GM21786 (cell line): ENCODE results near the gene FAAH2.
"Not testable (repeated sequence)": the region's sequence is repeated elsewhere in the genome, so short reads cannot be mapped to it uniquely, and the experiment has no call there.

Experiments
- ATAC-seq: cut with Tn5 transposase; IDR thresholded peaks from one replicate; pipeline ENCODE4 v1.9.1; 2021; ENCODE audit not compliant: unreplicated experiment

The FAAH2 gene

DNA sequence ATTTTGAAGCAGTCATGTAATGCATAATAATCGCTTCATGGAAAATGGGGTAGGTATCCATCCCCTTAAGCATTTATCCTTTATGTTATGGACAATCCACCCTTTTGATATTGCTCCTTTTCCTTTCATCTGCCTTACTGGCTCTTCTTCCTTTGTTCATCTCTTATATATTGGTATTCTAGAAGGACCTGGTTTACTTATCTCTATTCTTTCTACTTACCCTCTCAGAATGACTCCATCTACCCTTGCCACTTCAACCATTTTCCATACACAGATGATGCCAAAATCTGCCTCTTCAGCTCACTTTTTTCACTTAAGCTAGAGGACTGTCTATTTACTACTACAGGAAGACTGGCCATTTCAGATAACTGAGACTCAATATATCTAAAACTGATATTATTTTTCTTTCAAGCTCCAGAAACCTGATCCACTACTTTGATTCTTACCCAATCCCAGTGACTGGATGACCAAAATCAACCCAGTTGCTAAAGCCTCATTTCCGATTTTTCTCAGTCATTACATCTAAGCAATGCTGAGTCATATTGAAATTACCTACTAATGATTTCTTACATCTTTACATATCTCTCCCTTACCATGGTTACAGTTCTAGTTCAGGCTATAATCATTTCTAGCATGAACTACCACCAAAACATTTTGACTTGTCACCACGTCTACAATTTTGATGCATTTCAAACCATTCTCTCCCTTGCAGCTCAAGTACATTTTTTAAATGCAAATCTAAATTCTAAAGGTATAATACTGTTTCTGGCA is 93.7 kb downstream of the FAAH2 start:
- ATAC-seq: peak; percentile 76

DNA sequence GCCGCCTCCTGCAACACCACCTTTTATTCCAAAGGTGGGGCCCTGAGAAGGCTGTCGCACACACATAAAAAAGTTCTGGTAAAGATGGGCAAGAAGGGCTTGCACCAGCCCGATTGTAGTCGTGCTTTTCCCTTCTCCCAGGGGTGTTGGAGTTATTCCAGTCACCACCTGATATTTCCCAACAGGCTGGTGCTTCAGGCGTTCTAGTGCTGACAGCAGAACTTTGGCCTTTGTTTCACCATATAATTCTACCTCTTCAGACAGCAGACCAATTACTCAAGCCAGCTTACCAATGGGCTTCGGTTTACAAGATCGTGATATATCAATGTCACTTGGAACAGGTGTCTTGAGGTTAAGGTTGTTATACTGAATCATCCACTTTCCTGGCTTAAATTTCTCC is 107.7 kb downstream of the FAAH2 start:
- ATAC-seq: not testable (repeated sequence)

DNA sequence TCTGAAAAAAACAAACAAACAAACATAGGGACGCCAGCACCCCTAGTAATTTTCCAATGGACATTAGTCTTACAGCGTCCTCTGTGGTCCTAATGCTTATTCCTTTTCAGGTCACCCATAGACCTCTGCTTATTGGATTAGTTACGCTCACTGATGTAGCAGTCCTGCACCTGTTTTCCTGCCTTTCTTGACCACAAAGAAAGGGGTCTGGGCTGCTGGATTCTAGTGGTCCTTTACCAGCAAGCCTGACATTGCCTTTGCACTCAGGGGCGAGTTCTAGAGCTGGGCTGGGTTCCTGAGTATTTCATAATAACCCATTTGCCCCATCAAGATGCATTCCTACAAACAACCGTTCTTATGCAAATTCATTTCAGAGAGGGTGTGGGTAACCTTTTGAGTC is 116.7 kb downstream of the FAAH2 start:
- not testable (repeated sequence) for ATAC-seq

DNA sequence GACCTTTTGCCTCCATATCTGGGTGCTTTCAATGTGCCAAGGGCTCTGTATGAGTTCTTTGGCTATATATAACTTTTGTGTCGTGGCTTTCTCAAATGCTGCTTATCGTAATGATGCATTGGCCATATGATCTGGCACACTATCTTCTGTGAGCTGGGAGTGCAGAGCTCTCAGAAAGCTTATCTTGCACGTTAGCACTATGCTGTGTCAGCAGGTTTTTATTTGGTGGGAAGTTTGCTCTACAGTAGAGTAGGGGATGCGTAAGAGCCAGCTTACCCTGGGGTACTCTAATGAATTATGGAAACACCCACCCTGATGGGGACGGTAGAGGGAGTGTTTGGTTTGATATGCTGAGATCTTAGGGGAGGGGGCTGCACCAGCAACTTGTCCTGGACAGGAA is 119.6 kb downstream of the FAAH2 start:
- no peak for ATAC-seq

DNA sequence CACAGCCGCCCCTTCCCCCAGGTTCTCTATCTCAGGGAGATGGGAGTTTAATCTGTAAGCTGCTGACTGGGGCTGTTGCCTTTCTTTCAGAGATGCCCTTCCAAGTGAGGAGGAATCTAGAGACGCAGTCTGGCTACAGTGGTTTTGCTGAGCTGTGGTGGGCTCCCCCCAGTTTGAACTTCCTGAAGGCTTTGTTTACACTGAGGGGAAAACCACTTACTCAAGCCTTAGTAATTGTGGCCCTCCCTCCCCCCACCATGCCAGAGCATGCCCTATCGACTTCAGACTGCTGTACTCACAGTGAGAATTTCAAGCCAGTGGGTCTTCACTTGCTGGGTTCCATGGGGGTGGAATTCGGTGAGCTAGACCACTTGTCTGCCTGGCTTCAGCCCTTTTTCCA is 131.3 kb downstream of the FAAH2 start:
- ATAC-seq: no peak

DNA sequence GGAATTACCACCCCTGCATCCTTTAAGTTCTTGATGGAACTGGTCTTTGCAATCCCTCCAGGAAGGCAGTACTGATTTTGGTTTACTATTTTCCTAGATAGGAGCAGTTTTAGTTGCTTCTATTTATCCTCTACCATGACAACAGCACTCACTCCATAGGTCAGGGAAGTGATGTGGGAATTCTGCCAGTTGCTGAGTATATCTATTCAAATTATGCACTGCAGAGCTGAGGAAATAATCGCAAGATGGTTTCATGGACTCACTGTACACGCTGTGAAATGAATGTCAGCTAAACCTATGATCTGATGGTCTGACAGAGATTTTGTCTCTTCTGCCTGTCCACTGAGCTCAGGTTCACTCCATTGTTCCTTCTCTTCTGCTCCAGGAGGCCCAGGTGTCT is 135.8 kb downstream of the FAAH2 start:
- ATAC-seq: no peak

DNA sequence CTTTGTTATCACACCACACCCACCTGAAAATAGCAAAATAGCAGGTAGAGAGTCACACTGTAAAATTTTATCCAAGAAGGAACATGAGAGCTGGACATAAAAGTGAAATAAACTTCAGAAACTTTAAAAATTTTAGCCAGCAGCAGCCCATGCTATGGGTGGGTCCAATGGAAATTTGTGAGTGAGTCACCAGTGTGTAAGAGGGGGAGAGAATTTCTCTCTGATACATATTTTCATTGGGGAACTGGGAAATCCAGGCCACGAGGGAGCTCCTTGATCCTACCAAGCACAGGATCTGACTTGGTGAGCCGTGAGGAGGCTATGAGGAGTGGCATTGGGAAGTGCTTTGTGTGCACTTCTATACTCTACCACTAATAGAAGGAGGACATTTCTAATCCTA is 136.3 kb downstream of the FAAH2 start:
- no peak for ATAC-seq

DNA sequence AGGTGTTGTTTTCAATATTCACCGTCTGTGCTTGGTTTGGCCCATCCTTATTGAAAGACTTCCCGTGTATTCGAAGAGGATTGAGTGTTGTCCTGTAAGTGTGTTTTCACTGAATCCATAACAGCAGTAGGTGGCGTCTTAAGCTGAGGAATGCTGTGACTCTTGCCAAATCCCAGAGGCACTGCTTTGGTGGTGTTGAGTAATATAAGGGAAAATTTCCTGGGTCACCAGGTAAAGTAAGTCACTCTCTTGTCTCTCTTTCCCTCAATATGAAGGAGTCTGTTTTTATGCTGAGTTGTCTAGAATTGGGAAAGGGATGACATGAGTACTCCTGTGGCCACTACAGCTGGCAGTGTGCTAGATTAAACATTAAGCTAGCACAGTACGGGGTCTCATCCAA is 158.6 kb downstream of the FAAH2 start:
- no peak for ATAC-seq

DNA sequence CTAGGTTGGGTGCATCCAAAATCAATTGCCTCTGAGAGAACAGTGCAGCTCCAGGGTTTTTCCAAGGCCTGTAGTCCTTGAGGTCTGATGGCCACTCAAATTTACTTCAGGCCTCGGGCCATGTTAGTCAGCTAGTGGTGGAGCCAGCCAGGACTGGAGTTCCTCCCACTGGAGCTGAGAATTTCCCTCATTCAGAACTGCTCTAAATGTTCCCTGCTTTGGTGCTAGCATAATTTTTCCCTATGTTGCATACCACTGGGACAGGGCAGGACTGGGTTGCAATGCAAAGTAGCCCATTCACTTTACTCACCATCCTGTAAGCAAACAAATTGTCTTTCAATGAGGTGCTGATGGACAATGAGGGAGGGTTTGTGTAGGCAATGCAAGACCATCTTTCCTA is 159.3 kb downstream of the FAAH2 start:
- ATAC-seq: no peak

DNA sequence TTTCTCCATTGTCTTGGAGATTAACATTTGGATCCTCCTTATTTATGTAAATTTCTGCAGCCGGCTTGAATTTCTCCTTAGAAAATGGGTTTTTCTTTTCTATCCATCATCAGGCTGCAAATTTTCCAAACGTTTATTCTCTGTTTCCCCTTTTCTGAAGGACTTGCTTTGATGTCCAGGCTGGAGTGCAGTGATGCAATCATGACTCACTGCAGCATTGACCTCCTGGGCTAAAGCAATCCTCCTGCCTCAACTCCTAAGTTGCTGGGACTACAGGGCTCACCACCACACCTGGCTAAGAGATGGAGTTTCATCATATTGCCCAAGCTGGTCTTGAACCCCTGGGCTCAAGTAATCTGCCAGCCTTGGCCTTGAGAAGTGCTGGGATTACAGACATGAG is 161.3 kb downstream of the FAAH2 start:
- ATAC-seq: no peak

DNA sequence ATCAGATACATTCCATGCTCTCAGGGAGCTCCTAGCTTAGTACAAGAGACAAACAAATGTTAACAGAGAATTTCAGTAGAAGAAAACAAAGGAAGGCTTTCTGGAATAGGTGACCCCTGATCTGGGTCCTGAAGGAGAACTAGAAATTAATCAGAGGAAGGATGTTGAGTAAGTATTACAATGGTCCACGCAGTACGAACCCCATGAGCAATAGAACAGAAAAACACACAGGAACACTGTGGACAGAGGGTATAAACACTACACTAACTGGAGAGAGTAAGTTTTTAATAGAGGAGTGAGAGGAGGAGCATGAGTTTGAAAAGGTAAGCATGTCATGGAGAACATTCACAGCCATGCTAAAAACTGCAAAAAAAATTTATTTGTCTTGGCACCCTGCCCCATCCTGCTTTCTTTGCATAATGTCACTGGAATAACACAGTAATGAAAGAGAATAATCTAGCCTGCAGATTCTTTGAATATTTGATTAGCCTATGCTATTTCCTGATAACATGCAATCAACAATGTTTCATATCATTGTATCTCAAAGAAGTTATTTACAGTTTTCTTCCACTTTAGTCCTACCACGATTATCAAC is 165.0 kb downstream of the FAAH2 start:
- ATAC-seq: no peak

DNA sequence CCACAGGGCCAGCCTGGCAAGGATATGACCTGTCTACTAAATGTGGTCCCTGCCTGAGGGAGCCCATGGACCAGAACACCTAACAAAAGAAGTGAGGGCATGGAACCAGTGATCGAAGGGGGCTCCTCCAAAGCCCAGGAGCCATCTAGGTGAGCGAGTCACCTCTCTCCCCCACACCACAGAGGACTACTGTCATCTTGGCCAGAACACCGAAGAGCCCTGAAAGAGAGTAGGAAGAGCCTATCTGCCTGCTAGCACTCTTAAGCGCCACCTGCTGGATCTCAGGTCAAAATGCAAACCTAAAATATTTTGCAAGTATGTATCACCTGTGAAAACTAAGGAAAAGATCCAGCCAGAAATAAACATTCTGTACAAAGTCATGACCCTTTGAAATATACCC is 167.4 kb downstream of the FAAH2 start:
- ATAC-seq: peak; percentile 78

DNA sequence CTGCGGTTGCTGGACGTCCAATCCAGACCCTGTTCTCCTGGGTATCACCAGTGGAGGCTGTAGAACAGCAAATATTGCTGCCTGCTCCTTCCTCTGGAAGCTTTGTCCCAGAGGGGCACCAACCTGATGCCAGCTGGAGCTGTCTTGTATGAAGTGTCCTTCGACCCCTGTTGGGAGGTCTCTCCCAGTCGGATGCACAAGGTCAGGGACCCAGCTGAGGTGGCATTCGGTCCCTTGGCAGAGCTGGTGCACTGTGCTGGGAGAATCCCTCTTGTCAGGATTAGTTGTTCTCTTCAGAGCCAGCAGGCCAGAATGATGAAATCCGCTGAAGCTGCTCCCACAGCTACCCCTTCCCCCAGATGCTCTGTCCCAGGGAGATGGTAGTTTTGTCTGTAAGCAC is 195.0 kb downstream of the FAAH2 start:
- ATAC-seq: no peak

DNA sequence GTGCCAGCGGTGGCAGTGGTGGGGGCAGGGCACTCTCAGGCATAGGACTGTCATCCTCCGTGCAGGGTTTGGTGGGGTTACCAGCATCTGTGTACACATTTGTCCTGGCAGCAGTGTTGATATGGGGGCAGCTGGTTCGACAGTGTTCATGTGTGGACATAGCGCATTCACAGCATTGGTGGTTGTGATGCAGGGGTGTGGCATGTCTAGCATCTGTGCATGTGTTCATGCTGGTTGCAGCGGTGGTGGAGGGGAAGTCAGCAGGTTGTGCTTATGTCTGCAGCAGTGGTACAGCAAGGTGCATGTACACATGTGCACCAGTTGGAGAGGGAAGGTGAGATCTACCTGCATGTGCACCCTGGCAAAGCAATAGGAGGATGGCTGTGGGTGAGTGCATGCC is 230.0 kb downstream of the FAAH2 start:
- no peak for ATAC-seq

DNA sequence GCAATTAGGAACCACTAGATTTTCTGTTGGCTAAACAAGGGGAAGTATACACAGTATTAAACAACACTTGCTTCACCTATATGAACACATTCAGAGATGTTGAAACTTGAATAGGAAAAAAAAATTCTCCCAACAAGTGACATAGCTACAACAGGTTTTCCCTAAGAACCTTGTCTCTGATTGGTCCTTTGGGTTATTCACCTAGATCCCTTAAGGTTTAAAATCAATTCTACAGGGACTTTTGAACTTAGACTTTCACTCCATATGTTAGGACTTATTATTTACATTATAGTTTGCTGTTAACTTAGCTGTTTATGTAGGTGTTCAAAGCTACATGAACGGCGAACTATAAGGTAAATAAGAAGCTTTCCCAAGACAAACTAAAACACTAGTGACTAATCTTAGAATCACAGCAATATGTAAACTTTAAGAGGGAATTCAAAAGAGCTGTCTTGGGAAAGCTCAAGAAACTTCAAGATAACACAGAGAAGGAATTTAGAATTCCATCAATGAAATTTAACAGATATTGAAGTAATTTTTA is 233.1 kb downstream of the FAAH2 start:
- no peak for ATAC-seq

DNA sequence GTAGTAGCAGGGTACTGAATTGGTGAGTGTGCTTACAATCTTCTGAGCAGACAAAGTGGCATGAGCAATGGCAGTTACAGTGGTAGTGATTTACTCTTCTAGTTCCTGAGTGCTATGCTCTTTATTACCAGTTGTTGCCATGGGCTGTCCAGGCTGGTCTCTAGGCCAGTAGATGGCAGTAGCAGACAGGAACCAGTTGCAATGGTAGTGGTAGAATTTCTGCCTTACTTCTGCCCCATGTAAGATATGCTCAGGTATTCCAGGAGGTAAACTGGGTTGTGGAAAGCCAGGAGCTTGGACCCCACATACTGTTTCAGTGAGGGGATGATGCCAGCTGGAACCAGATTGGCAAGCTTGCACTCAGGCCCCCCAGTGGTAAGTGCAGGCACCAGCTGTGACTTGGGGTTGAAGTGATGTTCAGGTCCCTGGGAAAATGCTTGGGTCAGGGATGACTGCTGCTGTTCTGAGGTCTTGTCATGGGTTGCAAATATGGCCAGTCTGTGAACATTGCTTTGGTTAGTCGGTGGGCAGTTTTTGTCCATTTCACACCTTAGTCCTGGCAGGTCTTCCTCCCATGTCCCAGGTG is 242.3 kb downstream of the FAAH2 start:
- ATAC-seq: peak; percentile 48
